GM19035 (cell line): ENCODE measurements around the gene PNKP.

ENCODE experiments used
- ATAC-seq: cut with Tn5 transposase; IDR thresholded peaks from one replicate; pipeline ENCODE4 v1.9.1; 2021; ENCODE audit not compliant: unreplicated experiment

PNKP gene

GRCh38 chr19:49866933-49867782 lies at the start of gene PNKP:
PNKP (minus strand) TSS chr19:49867576; CDS start chr19:49867204, 372 bp downstream.
- peak; percentile 45 for ATAC-seq

GRCh38 chr19:49915271-49915670 lies 47.9 kb upstream of the PNKP start:
- no peak for ATAC-seq

- no peak for ATAC-seq
These were observed 46.3 kb upstream of the PNKP start for GRCh38 chr19:49913720-49914119.

GRCh38 chr19:49912965-49913685 lies 45.7 kb upstream of the PNKP start:
- no peak for ATAC-seq

- no peak for ATAC-seq
These were observed 44.2 kb upstream of the PNKP start for GRCh38 chr19:49911381-49912145.

- ATAC-seq, result no peak
These were observed 42.8 kb upstream of the PNKP start for GRCh38 chr19:49910179-49910578.

- no peak for ATAC-seq
These were observed 41.4 kb upstream of the PNKP start for GRCh38 chr19:49908480-49909420.

- ATAC-seq, result no peak
These were observed 40.5 kb upstream of the PNKP start for GRCh38 chr19:49907745-49908446.

- no peak for ATAC-seq
These were observed 39.6 kb upstream of the PNKP start for GRCh38 chr19:49906879-49907564.

GRCh38 chr19:49904136-49904535 lies 36.8 kb upstream of the PNKP start:
- no peak for ATAC-seq

GRCh38 chr19:49896863-49897621 lies 29.7 kb upstream of the PNKP start, which contains the start of gene IL4I1:
IL4I1 (minus strand) TSS chr19:49896887; CDS start chr19:49896160, 727 bp downstream.
- peak; percentile 50 for ATAC-seq

GRCh38 chr19:49895566-49896297 lies 28.4 kb upstream of the PNKP start:
- no peak for ATAC-seq

GRCh38 chr19:49894879-49895565 lies 27.6 kb upstream of the PNKP start:
- ATAC-seq, result no peak

- ATAC-seq, result no peak
These were observed 26.8 kb upstream of the PNKP start for GRCh38 chr19:49894011-49894664.

- no peak for ATAC-seq
These were observed 25.3 kb upstream of the PNKP start for GRCh38 chr19:49892716-49893115.

- no peak for ATAC-seq
These were observed 24.0 kb upstream of the PNKP start for GRCh38 chr19:49891393-49891792.
